ENCODE results near the gene MYBPC3. TPM values are rescaled to one million over a fixed set of nuclear protein-coding genes. Genes with fewer than 3 reads are reported as not detected.

The MYBPC3 gene
- total and polyA plus RNA-seq, 10 of the 15 experiments (the other 5 are each of a cell fraction or from before 2014, with no cell fraction given), result 0.03 to 0.08 (median 0.03) TPM; not detected in 7

DNA sequence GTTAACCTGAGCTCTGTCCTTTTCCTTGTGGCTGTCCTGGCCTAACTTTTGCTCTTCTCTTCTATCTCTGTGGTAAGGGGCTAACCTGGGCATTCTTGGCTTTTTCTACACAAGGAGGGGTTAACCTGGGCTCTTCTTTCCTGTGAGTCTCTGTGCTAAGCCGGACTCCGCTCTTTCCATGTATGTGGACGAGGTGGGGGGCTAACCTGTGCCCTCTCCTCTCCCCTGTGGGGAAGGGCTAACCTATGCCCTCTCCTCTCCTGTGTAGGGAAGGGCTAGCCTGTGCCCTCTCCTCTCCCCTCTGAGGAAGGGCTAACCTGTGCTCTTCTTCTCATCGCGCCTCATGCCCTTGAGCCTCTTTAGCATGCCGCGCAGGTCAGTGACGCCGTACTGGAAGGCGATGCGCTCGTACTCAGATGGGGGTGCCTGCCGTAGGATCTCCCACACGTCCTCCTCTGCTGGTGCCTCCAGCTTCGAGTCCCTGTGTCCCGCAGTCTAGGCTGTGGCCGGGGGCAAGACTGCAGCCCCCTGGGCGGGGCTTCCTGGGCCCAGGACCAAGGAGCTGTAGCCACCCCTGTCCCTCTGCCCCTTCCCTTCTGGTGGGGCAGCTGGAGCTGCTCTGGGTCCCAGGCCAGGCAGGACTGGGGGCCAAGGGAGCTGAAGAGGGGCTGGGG lies 6.5 kb downstream of the MYBPC3 start:
- ChIA-PET RAD21 (ENCODE audit: unreplicated experiment) (no interaction called here), SMC1A (ENCODE audit: uncharacterized antibody, unreplicated experiment) (interaction anchor here (1.5 kb wide), 1 partner anchor 45 kb away, joined by 3 read pairs; no protein-coding TSS in a partner anchor), CTCF (no interaction called here), POLR2A (no interaction called here)
- Histone ChIP-seq H3K9ac (ENCODE audit: control insufficient read depth, insufficient read depth, low read length) (no peak overlapping the region), H3K9me3 (replicated peaks; ENCODE audit: control insufficient read depth, insufficient read depth, low read length) (no peaks in the 10 kb centered on the region), H4K20me1 (ENCODE audit: control insufficient read depth, insufficient read depth) (no peaks in the 10 kb centered on the region), H3K4me3 (no peak overlapping the region), H3K36me3 (ENCODE audit: control insufficient read depth in 2 of 2, insufficient read depth in 2 of 2, low read length in 1 of 2) (no peaks in the 10 kb centered on the region), H3K79me2 (ENCODE audit: control insufficient read depth, insufficient read depth, low read length) (no peaks in the 10 kb centered on the region), H3K4me1 (ENCODE audit: control insufficient read depth, insufficient read depth, low read length) (no peaks in the 10 kb centered on the region), H3K4me2 (ENCODE audit: control insufficient read depth, insufficient read depth) (no peak overlapping the region), H3K27ac (ENCODE audit: control insufficient read depth, insufficient read depth) (no peak overlapping the region), H2AFZ (ENCODE audit: control insufficient read depth, low read depth, low read length) (no peak overlapping the region), H3K27me3 (replicated peaks in 1 of 2; ENCODE audit: control insufficient read depth in 2 of 2, insufficient read depth in 2 of 2, low read length in 1 of 2) (no peaks in the 10 kb centered on the region; a peak in 2 of 4 replicates)
- ATAC-seq (no peak), DNase-seq (ENCODE audit: low read depth, low spot score) (no peak), FAIRE-seq (no peak)
- intact Hi-C loops (cut with micrococcal nuclease; ENCODE audit: unreplicated experiment) (loop anchor here (5.0 kb wide), 1 partner anchor 169 kb away; the partner anchor contains the start of gene ARFGAP2), in situ Hi-C loops (cut with MboI) (no loop called here)
- TF ChIP-seq, protein P1, sequence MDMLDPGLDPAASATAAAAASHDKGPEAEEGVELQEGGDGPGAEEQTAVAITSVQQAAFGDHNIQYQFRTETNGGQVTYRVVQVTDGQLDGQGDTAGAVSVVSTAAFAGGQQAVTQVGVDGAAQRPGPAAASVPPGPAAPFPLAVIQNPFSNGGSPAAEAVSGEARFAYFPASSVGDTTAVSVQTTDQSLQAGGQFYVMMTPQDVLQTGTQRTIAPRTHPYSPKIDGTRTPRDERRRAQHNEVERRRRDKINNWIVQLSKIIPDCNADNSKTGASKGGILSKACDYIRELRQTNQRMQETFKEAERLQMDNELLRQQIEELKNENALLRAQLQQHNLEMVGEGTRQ (IDR thresholded peaks at IDR 0.05; ENCODE audit: borderline replicate concordance, low read depth, low read length), result no peak
- no TSS peak for BruUV-seq (replicated peaks)
- WGBS (ENCODE audit: insufficient coverage, insufficient replicate concordance, low lambda C conversion rate, missing lambda C conversion rate), result 68% methylated on average over 17 of the region's 18 CpGs

DNA sequence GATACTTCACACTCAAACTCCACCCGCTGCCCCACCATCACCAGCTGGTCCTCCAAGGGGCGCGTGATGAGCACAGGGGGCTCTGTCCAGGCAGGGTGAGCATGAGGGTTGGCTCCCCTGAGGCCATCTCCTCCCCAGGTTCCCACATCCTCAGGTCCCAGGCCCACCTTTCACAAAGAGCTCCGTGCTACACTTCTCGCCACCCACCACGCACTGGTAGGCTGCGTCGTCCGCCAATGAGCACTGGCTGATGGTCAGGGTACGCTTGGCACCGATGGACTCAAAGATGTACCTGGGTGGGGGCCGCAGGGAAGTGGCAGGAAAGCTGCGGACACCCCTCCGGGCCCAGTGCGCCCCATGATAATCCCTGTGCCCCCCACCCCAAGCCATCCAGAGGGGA lies 9.6 kb downstream of the MYBPC3 start:
- no TSS peak for BruUV-seq (replicated peaks)
- no peaks in the 10 kb centered on the region for H3K4me1 ChIP-seq (ENCODE audit: control insufficient read depth, insufficient read depth, low read length)
- no peaks in the 10 kb centered on the region; a peak in 1 of 4 replicates for H3K27me3 ChIP-seq (replicated peaks in 1 of 2; ENCODE audit: control insufficient read depth in 2 of 2, insufficient read depth in 2 of 2, low read length in 1 of 2)
- CTCF ChIA-PET, result no interaction called here
- H2AFZ ChIP-seq (ENCODE audit: control insufficient read depth, low read depth, low read length), result no peak overlapping the region
- intact Hi-C loops (cut with micrococcal nuclease; ENCODE audit: unreplicated experiment), result no loop called here
- H3K27ac ChIP-seq (ENCODE audit: control insufficient read depth, insufficient read depth), result no peak overlapping the region
- H3K36me3 ChIP-seq (ENCODE audit: control insufficient read depth in 2 of 2, insufficient read depth in 2 of 2, low read length in 1 of 2), result no peaks in the 10 kb centered on the region
- SMC1A ChIA-PET (ENCODE audit: uncharacterized antibody, unreplicated experiment), result interaction anchor here (0.6 kb wide), 1 partner anchor 15 kb away, joined by 3 read pairs; no protein-coding TSS in a partner anchor
- DNase-seq (ENCODE audit: low read depth, low spot score) (no peak), ATAC-seq (no peak), FAIRE-seq (no peak)
- in situ Hi-C loops (cut with MboI), result no loop called here
- WGBS (ENCODE audit: insufficient coverage, insufficient replicate concordance, low lambda C conversion rate, missing lambda C conversion rate), result 87% methylated on average over 15 of the region's 15 CpGs
- no peaks in the 10 kb centered on the region for H4K20me1 ChIP-seq (ENCODE audit: control insufficient read depth, insufficient read depth)
- H3K9ac ChIP-seq (ENCODE audit: control insufficient read depth, insufficient read depth, low read length), result no peak overlapping the region
- TF ChIP-seq CBX5 (IDR thresholded peaks at IDR 0.05; ENCODE audit: low read depth) (no peak), SREBF2 (IDR thresholded peaks at IDR 0.05; ENCODE audit: low read length) (no peak), SMARCA5 (IDR thresholded peaks at IDR 0.05) (no peak), USF1 (IDR thresholded peaks at IDR 0.05; ENCODE audit: borderline replicate concordance, extremely low read length, insufficient read depth, low read depth, low read length) (no peak), ASH2L (IDR thresholded peaks at IDR 0.05; ENCODE audit: borderline replicate concordance, low read depth) (no peak), TCF7 (IDR thresholded peaks at IDR 0.05; ENCODE audit: borderline replicate concordance) (no peak), RUNX3 (IDR thresholded peaks at IDR 0.05; ENCODE audit: low read length) (no peak), PML (IDR thresholded peaks at IDR 0.05; ENCODE audit: low read length) (no peak), MTA3 (IDR thresholded peaks at IDR 0.05; ENCODE audit: borderline replicate concordance, low read length) (no peak), TCF12 (IDR thresholded peaks at IDR 0.05; ENCODE audit: low read depth, low read length) (no peak), BHLHE40 (IDR thresholded peaks at IDR 0.05; ENCODE audit: borderline replicate concordance in 1 of 2, low read depth in 2 of 2, low read length in 1 of 2) (no peak), FOXK2 (IDR thresholded peaks at IDR 0.05) (no peak), SMAD1 (IDR thresholded peaks at IDR 0.05; ENCODE audit: low read depth, partially characterized antibody) (no peak), TBL1XR1 (IDR thresholded peaks at IDR 0.05; ENCODE audit: low read depth, low read length) (no peak), PKNOX1 (IDR thresholded peaks at IDR 0.05) (no peak)
- H3K9me3 ChIP-seq (replicated peaks; ENCODE audit: control insufficient read depth, insufficient read depth, low read length), result no peaks in the 10 kb centered on the region
- POLR2A ChIA-PET, result no interaction called here
- no peak overlapping the region for H3K4me3 ChIP-seq
- H3K79me2 ChIP-seq (ENCODE audit: control insufficient read depth, insufficient read depth, low read length), result no peaks in the 10 kb centered on the region
- no peak overlapping the region for H3K4me2 ChIP-seq (ENCODE audit: control insufficient read depth, insufficient read depth)
- RAD21 ChIA-PET (ENCODE audit: unreplicated experiment), result no interaction called here

All from GM12878 (cell line).